LoVo (cell line): ENCODE measurements around the gene VIM.
"Not testable (repeated sequence)": the region's sequence is repeated elsewhere in the genome, so short reads cannot be mapped to it uniquely, and the experiment has no call there.

Experiments
- DNase-seq: peaks from one replicate; pipeline ENCODE4 v3.0.0-alpha.2; 2016; ENCODE audit warnings: low spot score

VIM gene

GRCh38 chr10:17257466-17258321 is 29.7 kb downstream of the VIM start:
- peak; percentile 75 for DNase-seq

GRCh38 chr10:17262502-17262901 is 34.5 kb downstream of the VIM start:
- DNase-seq, result no peak

DNA sequence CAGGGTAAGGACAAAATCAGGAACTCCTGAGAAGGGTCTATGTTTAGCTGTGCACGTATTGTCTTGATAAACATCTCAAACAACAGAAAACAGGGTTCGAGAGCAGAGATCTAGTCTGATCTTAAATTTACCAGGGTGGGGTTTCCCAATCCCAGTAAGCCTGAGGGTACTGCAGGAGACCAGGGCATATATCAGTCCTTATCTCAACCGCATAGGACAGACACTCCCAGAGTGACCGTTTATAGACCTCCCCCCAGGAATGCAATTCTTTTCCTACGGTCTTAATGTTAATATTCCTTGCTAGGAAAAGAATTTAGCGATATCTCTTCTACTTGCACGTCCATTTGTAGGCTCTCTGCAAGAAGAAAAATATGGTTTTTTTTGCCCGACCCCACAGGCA is 35.5 kb downstream of the VIM start:
- no peak for DNase-seq

DNA sequence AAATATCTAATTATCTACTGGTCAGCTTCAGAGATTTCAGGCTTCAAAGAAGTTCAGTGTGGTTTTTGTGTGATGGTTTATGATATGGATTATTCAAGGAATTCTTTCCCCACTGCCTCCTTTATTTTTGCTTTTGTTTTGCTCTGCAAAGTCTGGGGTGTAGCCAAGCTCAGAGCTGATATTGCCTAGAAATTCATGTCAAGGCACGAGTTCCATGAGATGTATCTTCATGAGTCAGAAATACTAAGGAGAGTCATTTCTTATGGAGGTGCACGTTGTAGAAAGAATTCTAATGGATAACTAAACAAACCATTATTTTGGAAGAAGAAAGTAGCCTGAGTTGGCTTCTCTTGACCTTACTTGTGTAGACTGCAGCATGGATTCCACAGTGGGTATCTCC is 37.4 kb downstream of the VIM start:
- DNase-seq, result no peak

DNA sequence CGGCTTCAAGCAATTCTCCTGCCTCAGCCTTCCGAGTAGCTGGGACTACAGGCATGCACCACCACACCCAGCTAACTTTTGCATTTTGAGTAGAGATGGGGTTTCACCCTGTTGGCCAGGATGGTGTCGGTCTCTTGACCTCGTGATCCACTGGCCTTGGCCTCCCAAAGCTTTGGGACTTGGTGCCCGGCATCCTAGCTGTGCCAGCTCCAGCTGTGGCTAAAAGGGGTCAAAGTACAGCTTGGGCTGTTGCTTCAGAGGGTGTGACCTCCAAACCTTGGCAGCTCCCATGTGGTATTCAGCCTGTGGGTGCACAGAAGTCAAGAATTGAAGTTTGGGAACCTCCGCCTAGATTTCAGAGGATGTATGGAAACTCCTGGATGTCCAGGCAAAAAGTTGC is 38.5 kb downstream of the VIM start:
- DNase-seq, result not testable (repeated sequence)

DNA sequence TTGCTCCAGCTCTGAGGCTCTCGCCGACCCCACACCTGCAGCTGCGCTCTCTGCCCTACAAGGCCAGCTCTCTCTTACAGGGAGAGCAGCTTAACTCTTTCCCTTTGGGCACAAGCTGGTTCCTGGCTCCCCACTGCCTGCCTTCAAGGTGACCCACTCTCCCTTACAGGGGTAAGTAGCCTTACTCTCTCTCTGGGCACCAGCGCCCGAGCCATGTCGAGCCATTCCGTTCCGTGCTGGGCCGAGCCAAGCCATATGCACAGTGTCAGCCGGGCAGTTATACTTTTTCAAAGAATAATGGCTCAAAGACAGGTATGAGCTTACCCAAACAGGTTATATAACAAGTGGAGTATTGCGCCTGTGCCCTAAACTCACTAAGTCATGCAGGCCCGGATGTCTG is 44.6 kb downstream of the VIM start:
- no peak for DNase-seq

DNA sequence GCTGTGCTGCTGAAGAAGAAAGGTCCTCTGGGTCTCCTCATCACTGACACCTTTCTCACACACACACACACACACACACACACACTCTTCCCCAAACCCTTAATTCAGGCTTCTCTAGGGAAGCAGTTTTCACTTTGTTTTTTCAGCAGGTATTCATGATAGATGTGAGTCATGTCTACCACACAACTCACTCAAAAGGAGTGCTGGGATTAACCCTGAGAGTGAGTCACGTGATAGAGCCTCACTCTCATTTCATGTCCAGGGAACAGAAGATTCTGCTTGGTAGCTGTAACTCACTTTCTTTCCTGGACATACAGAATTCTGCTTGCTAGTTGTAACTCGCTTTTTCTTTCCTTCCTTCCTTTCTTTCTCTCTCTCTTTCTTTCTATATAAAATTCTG is 45.4 kb downstream of the VIM start:
- peak; percentile 38 for DNase-seq

GRCh38 chr10:17276756-17277424 is 48.8 kb downstream of the VIM start:
- DNase-seq, result no peak

GRCh38 chr10:17278607-17279240 is 50.7 kb downstream of the VIM start:
- DNase-seq, result no peak

DNA sequence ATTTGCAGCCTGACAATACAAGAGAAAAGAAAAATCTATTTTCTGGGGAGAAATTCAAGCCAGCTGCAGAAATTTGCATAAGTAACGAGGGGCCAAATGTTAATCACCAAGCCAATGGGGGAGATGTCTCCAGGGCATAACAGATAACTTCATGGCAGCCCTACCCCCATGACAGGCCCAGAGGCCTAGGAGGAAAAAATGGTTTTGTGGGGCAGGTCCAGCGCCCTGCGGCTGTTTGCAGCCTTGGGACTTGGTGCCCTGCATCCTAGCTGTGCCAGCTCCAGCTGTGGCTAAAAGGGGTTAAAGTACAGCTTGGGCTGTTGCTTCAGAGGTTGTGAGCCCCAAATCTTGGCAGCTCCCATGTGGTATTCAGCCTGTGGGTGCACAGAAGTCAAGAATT is 54.3 kb downstream of the VIM start:
- DNase-seq, result no peak

- no peak for DNase-seq
Observed at GRCh38 chr10:17286562-17287550, 58.8 kb downstream of the VIM start.
